Breast epithelium (tissue), 3 donors: ENCODE results near the gene GLIS1.

ENCODE experiments used
- POLR2A ChIP-seq: fragments of 450-650 bp; IDR thresholded peaks from one replicate; pipeline ENCODE4 v1.6.1; 2016; ENCODE audit warnings: antibody characterized with exemption, mild to moderate bottlenecking, moderate library complexity
- TF ChIP-seq, protein P1 (sequence below), 3 donors: fragments of 450-650 bp; IDR thresholded peaks; one replicate each; pipeline ENCODE4 v1.5.1; 2016 to 2017; ENCODE audit warnings: antibody characterized with exemption in 3 of 3, mild to moderate bottlenecking in 3 of 3, moderate library complexity in 3 of 3

- TF ChIP-seq, protein P1, sequence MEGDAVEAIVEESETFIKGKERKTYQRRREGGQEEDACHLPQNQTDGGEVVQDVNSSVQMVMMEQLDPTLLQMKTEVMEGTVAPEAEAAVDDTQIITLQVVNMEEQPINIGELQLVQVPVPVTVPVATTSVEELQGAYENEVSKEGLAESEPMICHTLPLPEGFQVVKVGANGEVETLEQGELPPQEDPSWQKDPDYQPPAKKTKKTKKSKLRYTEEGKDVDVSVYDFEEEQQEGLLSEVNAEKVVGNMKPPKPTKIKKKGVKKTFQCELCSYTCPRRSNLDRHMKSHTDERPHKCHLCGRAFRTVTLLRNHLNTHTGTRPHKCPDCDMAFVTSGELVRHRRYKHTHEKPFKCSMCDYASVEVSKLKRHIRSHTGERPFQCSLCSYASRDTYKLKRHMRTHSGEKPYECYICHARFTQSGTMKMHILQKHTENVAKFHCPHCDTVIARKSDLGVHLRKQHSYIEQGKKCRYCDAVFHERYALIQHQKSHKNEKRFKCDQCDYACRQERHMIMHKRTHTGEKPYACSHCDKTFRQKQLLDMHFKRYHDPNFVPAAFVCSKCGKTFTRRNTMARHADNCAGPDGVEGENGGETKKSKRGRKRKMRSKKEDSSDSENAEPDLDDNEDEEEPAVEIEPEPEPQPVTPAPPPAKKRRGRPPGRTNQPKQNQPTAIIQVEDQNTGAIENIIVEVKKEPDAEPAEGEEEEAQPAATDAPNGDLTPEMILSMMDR (IDR thresholded peaks at IDR 0.05), result no peak
- TF ChIP-seq POLR2A, result no peak
Observed at GRCh38 chr1:53716150-53716549, 22.8 kb downstream of the GLIS1 start.
